Prostate gland (tissue), 2 donors: Measurements from ENCODE around the gene NUDT22. TPM values are rescaled to one million over a fixed set of nuclear protein-coding genes. Genes with fewer than 3 reads are reported as not detected.

ENCODE experiments used
- DNase-seq: peaks from one replicate; pipeline ENCODE4 v3.0.0-alpha.2; 2019; ENCODE audit warnings: low spot score
- H3K27ac ChIP-seq, 2 donors: fragments of 200-600 bp; sonication (generic); 2 replicates each; pipeline ENCODE4 v1.5.1; 2017 to 2019
- H3K27me3 ChIP-seq: fragments of 200-600 bp; sonication (generic); replicated peaks from 2 replicates; pipeline ENCODE4 v1.5.1; 2019; ENCODE audit not compliant: insufficient read depth
- H3K36me3 ChIP-seq, 2 donors: fragments of 200-600 bp; sonication (generic); 1 replicate in 1 of 2; 2 replicates in 1 of 2; pipeline versions ENCODE4 v1.5.1 to v1.8.1; 2017 to 2019
- H3K4me1 ChIP-seq: fragments of 200-600 bp; sonication (generic); replicated peaks from 2 replicates; pipeline ENCODE4 v1.5.1; 2019
- H3K4me3 ChIP-seq, 2 donors: fragments of 200-600 bp; sonication (generic); 2 replicates each; pipeline ENCODE4 v1.5.1; 2017 to 2019
- H3K9me3 ChIP-seq: fragments of 200-600 bp; sonication (generic); 2 replicates; pipeline ENCODE4 v1.5.1; 2017
- POLR2A ChIP-seq: fragments of 450-650 bp; IDR thresholded peaks from one replicate; pipeline ENCODE4 v1.6.1; 2016; ENCODE audit warnings: antibody characterized with exemption, mild to moderate bottlenecking
- POLR2AphosphoS5 ChIP-seq: sonication (generic); formaldehyde crosslinking; IDR thresholded peaks from one replicate; pipeline ENCODE4 v1.6.1; 2017; ENCODE audit warnings: antibody characterized with exemption
- WGBS: methylation state at CpG from one replicate; pipeline ENCODE4 v1.1.5; 2018; 5-methylcytosine and 5-hydroxymethylcytosine counted together
- intact Hi-C: fragments of 100-400 bp; cut with DNase I; formaldehyde crosslinking; loops from one replicate; pipeline ENCODE4 v1.14.2; 2022
- total RNA-seq, 2 donors: library from RNA; depleted of rRNA; stranded (reverse); fragments of >200 nt; gene quantifications; one replicate each; pipeline ENCODE4 v1.1.0, GENCODE V29; 2016
- TF ChIP-seq, protein P1 (sequence below), 4 experiments: fragments of 200-600 bp in 2 of 4; fragments of 450-650 bp in 2 of 4; sonication (generic) in 2 of 4; IDR thresholded peaks; 1 replicate in 3 of 4; 2 replicates in 1 of 4; pipeline ENCODE4 v1.5.1; 2016 to 2019; ENCODE audit warnings: antibody characterized with exemption in 4 of 4, mild to moderate bottlenecking in 2 of 4, moderate library complexity in 2 of 4

NUDT22 gene
- total RNA-seq, 2 donors from 2014 or later = 89.5 to 90.8 TPM

DNA sequence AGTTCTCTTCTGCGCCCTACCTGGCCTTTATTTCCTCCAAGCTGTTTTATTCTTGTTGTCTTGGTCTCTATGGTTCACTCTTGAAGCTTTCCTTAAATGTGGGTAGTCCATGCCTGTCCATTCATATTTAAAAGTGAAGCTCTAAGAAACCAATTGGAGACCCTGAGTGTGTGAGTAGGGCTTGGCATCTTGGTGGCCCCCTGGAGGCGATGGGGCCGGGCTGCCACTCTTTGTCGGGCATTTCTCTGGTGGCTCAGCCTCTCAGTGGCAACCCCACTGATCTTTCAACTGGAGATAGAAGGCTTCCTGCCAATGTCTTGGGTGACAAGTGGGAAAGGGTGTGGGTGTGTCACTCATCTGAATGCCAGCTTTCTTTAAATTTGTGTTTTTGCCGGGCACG lies 9.2 kb upstream of the NUDT22 start:
- intact Hi-C loops = no loop called here
- H3K4me1 ChIP-seq = no peaks in the 10 kb centered on the region
- TF ChIP-seq POLR2AphosphoS5 (no peak), POLR2A (no peak)
- TF ChIP-seq, protein P1, sequence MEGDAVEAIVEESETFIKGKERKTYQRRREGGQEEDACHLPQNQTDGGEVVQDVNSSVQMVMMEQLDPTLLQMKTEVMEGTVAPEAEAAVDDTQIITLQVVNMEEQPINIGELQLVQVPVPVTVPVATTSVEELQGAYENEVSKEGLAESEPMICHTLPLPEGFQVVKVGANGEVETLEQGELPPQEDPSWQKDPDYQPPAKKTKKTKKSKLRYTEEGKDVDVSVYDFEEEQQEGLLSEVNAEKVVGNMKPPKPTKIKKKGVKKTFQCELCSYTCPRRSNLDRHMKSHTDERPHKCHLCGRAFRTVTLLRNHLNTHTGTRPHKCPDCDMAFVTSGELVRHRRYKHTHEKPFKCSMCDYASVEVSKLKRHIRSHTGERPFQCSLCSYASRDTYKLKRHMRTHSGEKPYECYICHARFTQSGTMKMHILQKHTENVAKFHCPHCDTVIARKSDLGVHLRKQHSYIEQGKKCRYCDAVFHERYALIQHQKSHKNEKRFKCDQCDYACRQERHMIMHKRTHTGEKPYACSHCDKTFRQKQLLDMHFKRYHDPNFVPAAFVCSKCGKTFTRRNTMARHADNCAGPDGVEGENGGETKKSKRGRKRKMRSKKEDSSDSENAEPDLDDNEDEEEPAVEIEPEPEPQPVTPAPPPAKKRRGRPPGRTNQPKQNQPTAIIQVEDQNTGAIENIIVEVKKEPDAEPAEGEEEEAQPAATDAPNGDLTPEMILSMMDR (IDR thresholded peaks at IDR 0.05) = no peak
- no peaks in the 10 kb centered on the region for H3K9me3 ChIP-seq
- no peak for DNase-seq
- no peak overlapping the region for H3K4me3 ChIP-seq
- H3K27ac ChIP-seq = no peak overlapping the region
- no peaks in the 10 kb centered on the region for H3K36me3 ChIP-seq
- 83% methylated on average over 6 of the region's 6 CpGs for WGBS
- H3K27me3 ChIP-seq = no peaks in the 10 kb centered on the region

DNA sequence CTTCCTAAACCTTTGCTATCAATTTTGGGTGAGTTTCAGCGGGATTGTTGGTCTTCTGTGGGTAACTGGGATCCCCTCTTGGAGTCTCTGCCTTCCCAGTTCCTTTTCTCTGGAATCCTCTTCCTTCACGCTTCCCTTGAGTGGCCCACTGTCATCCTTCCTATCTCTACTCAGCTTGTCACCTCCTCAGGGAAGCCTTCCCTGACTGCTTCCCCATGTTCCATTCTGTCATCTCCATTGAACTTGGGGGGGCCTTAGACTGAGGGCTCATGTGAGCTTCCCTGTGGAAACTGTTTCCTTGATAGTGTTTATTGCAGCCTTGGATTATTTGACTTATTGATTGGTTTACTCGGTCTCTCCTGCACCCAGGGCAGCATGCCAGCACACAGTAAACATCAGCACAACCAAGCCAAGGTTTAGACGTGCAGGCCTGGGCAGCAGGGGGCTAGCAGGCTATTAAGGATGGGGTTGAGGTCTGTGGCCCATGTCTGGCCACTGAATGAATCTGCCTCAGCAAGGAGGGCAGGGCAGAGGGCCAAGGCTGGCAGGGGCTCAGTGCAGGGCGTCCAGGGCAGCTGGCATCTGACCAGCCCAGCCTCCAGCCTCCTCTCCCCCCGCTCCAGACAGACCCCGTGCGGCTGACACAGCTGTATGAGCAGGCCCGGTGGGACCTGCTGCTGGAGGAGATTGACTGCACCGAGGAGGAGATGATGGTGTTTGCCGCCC lies 7.3 kb upstream of the NUDT22 start:
- intact Hi-C loops = no loop called here
- no peaks in the 10 kb centered on the region for H3K36me3 ChIP-seq

GRCh38 chr11:64219354-64219684 lies 6.8 kb upstream of the NUDT22 start:
- TF ChIP-seq, protein P1 (IDR thresholded peaks at IDR 0.05) = no peak
- TF ChIP-seq POLR2A (no peak), POLR2AphosphoS5 (no peak)
- Histone ChIP-seq H3K36me3 (no peaks in the 10 kb centered on the region), H3K27ac (no peak overlapping the region), H3K27me3 (no peaks in the 10 kb centered on the region), H3K4me3 (no peak overlapping the region), H3K9me3 (no peaks in the 10 kb centered on the region), H3K4me1 (no peaks in the 10 kb centered on the region)
- 91% methylated on average over 6 of the region's 7 CpGs for WGBS
- intact Hi-C loops = no loop called here
- no peak for DNase-seq

More for the DNA sequence above, 7.3 kb upstream of the NUDT22 start:
- Histone ChIP-seq H3K27me3 (no peaks in the 10 kb centered on the region), H3K9me3 (no peaks in the 10 kb centered on the region), H3K27ac (no peak overlapping the region), H3K4me1 (no peaks in the 10 kb centered on the region), H3K4me3 (no peak overlapping the region)
- 62% methylated on average over 8 of the region's 11 CpGs for WGBS
- TF ChIP-seq POLR2AphosphoS5 (no peak), POLR2A (no peak)
- TF ChIP-seq, protein P1 (IDR thresholded peaks at IDR 0.05) = no peak
- no peak for DNase-seq

- no peaks in the 10 kb centered on the region for H3K9me3 ChIP-seq
- no peak overlapping the region for H3K4me3 ChIP-seq
- WGBS = 86% methylated on average over 9 of the region's 10 CpGs
- intact Hi-C loops = no loop called here
- H3K4me1 ChIP-seq = no peaks in the 10 kb centered on the region
- H3K27me3 ChIP-seq = no peaks in the 10 kb centered on the region
- H3K36me3 ChIP-seq = no peaks in the 10 kb centered on the region
- H3K27ac ChIP-seq = no peak overlapping the region
- DNase-seq = no peak
- TF ChIP-seq POLR2AphosphoS5 = no peak
- TF ChIP-seq, protein P1 (IDR thresholded peaks at IDR 0.05) = no peak
- no peak for TF ChIP-seq POLR2A
Observed at GRCh38 chr11:64219755-64220154, 6.3 kb upstream of the NUDT22 start.

DNA sequence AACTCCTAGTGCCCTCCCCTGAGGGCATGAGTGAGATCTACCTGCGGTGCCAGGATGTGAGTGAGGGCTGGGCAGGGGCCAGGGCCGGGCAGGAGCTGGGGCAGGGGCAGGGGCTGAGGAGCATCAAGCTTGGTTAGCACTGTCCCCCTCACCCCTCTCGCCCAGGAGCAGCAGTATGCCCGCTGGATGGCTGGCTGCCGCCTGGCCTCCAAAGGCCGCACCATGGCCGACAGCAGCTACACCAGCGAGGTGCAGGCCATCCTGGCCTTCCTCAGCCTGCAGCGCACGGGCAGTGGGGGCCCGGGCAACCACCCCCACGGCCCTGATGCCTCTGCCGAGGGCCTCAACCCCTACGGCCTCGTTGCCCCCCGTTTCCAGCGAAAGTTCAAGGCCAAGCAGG lies 5.8 kb upstream of the NUDT22 start:
- no peaks in the 10 kb centered on the region for H3K36me3 ChIP-seq
- TF ChIP-seq, protein P1 (IDR thresholded peaks at IDR 0.05) = no peak
- TF ChIP-seq POLR2A (no peak), POLR2AphosphoS5 (no peak)
- intact Hi-C loops = no loop called here

More for the DNA sequence above, 5.8 kb upstream of the NUDT22 start:
- no peak overlapping the region for H3K4me3 ChIP-seq
- WGBS = 87% methylated on average over 17 of the region's 17 CpGs
- H3K9me3 ChIP-seq = no peaks in the 10 kb centered on the region
- H3K27me3 ChIP-seq = no peaks in the 10 kb centered on the region
- no peak for DNase-seq
- H3K4me1 ChIP-seq = no peaks in the 10 kb centered on the region
- no peak overlapping the region for H3K27ac ChIP-seq
